NT2/D1 (cell line): Measurements from ENCODE around the gene UCKL1.
"Not testable (repeated sequence)": the region's sequence is repeated elsewhere in the genome, so short reads cannot be mapped to it uniquely, and the experiment has no call there.

Experiments
- DNase-seq: peaks from one replicate; pipeline ENCODE4 v3.0.0-alpha.2; 2011; ENCODE audit warnings: low read depth, low spot score
- H3K27me3 ChIP-seq: 2 replicates; pipeline ENCODE4 v1.6.0; 2011; ENCODE audit warnings: mild to moderate bottlenecking; ENCODE audit not compliant: insufficient read length, insufficient read depth
- H3K36me3 ChIP-seq: 2 replicates; pipeline ENCODE4 v1.6.1; 2011; ENCODE audit warnings: mild to moderate bottlenecking, low read length, mixed read lengths; ENCODE audit not compliant: insufficient read depth, insufficient read length
- H3K4me1 ChIP-seq: 2 replicates; pipeline ENCODE4 v1.5.1; 2011; ENCODE audit not compliant: insufficient read depth, insufficient read length
- H3K4me3 ChIP-seq: 2 replicates; pipeline ENCODE4 v1.5.1; 2011; ENCODE audit warnings: low read depth; ENCODE audit not compliant: insufficient read length
- H3K9ac ChIP-seq: 2 replicates; pipeline ENCODE4 v1.6.0; 2011; ENCODE audit warnings: low read depth; ENCODE audit not compliant: insufficient read length
- H3K9me3 ChIP-seq: 2 replicates; pipeline ENCODE4 v1.5.1; 2011; ENCODE audit warnings: mild to moderate bottlenecking, low read length; ENCODE audit not compliant: insufficient read depth
- SUZ12 ChIP-seq: IDR thresholded peaks from 2 replicates; pipeline ENCODE4 v1.6.1; 2011; ENCODE audit not compliant: insufficient read length, insufficient read depth; ENCODE audit errors: extremely low read depth
- YY1 ChIP-seq: IDR thresholded peaks from 2 replicates; pipeline ENCODE4 v1.6.1; 2011; ENCODE audit not compliant: insufficient read length, insufficient read depth
- ZNF274 ChIP-seq: IDR thresholded peaks from 2 replicates; pipeline ENCODE4 v1.6.1; 2011; ENCODE audit warnings: mild to moderate bottlenecking, low read depth, low read length

UCKL1 gene

GRCh38 chr20:63931735-63932134, 24.5 kb downstream of the UCKL1 start:
- no peak overlapping the region for H3K4me3 ChIP-seq
- DNase-seq = no peak

DNA sequence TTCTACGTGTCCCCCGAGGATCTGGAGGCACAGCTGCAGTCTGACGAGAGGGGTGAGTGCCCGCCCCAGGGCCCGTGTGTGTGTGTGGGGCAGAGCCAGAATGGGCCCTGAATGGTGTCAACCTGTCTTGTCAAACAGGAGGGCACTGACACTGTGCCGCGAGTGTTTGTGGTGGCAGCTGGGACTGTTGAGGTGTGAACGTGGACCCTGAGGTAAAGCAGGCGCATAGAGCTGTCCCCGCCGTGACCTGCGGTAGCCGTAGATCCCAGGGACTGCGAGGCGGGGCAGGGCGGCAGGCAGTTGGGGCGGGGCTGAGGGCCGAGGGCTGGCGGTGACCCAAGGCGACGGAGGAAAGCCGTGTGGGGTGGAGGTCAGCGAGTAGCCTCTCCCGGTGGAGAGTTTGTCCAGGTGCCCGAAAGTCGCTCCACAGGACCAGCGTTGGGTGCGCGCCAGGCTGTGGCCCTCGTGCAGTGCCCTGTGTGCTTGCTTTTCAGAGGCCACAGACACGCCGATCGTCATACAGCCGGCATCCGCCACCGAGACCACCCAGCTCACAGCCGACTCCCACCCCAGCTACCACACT, 25.2 kb downstream of the UCKL1 start:
- peaks cover 92% of the 10 kb centered on the region for H3K36me3 ChIP-seq

More at GRCh38 chr20:63931735-63932134, 24.5 kb downstream of the UCKL1 start:
- H3K9ac ChIP-seq = no peak overlapping the region
- H3K27me3 ChIP-seq = no peaks in the 10 kb centered on the region
- peaks cover 92% of the 10 kb centered on the region for H3K36me3 ChIP-seq
- H3K4me1 ChIP-seq = no peaks in the 10 kb centered on the region
- TF ChIP-seq YY1 = no peak
- TF ChIP-seq SUZ12 = no peak
- TF ChIP-seq ZNF274 = no peak
- H3K9me3 ChIP-seq = no peaks in the 10 kb centered on the region

DNA sequence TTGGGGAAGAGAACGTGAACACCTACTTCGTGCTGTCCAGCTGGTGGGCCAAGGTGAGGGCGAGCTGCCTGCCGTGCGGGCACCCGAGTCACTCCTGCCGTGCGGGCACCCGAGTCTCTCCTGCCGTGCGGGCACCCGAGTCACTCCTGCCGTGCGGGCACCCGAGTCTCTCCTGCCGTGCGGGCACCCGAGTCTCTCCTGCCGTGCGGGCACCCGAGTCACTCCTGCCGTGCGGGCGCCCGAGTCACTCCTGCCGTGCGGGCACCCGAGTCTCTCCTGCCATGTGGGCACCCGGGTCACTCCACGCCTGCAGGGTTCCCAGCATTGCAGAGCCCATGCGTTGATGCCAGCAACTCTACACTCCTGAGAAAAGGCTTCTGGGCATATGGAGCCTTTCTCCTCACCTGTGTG, 26.7 kb downstream of the UCKL1 start:
- H3K9ac ChIP-seq, H3K4me1 ChIP-seq, H3K27me3 ChIP-seq, DNase-seq, H3K4me3 ChIP-seq, H3K9me3 ChIP-seq: not testable (repeated sequence)
- peaks cover 76% of the 10 kb centered on the region for H3K36me3 ChIP-seq

More for the DNA sequence above, 25.2 kb downstream of the UCKL1 start:
- H3K27me3 ChIP-seq = no peaks in the 10 kb centered on the region
- TF ChIP-seq YY1 (no peak), ZNF274 (no peak), SUZ12 (no peak)
- H3K4me1 ChIP-seq = no peaks in the 10 kb centered on the region
- H3K9me3 ChIP-seq = no peaks in the 10 kb centered on the region
- no peak overlapping the region for H3K9ac ChIP-seq
- no peak overlapping the region for H3K4me3 ChIP-seq
- no peak for DNase-seq

DNA sequence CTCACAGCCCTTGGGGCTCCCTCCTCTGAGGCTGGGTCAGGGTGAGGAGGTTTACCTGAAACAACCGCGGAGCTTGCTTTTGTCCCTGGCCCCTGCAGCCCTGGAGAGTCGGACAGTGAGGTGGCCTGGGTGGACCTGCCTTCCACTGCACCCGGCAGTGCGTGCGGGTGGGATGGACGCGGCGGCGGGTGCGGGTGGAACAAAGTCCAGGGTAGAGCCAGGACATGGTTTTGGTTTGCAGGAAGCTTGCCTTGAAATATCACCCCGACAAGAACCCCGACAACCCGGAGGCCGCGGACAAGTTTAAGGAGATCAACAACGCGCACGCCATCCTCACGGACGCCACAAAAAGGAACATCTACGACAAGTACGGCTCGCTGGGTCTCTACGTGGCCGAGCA, 27.1 kb downstream of the UCKL1 start:
- no peak for TF ChIP-seq SUZ12
- no peak for TF ChIP-seq YY1
- TF ChIP-seq ZNF274 = no peak
- no peaks in the 10 kb centered on the region for H3K27me3 ChIP-seq
- H3K4me3 ChIP-seq = no peak overlapping the region
- no peaks in the 10 kb centered on the region for H3K9me3 ChIP-seq
- H3K36me3 ChIP-seq = peaks cover 73% of the 10 kb centered on the region
- H3K4me1 ChIP-seq = no peaks in the 10 kb centered on the region
- no peak overlapping the region for H3K9ac ChIP-seq
- no peak for DNase-seq

DNA sequence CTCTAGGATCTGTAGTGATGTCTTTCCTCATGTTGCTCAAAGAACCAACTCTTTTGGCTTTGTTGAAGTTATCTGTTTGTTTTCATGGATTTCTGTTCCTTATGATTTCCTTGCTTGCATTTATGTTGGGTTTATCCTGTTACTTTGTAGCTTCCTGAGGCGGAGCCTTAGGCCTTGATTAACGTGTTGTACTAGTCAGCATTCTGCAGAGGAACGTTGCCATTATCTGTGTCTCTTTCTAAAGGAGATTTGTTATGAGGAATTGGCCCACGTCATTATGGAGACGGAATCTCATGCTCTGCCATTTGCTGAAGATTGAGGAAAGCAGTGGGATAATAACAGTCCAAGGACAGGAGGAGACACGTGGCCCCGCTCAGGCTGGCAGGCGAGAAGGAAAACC, 29.9 kb downstream of the UCKL1 start:
- H3K4me3 ChIP-seq = no peak overlapping the region
- H3K9me3 ChIP-seq = no peaks in the 10 kb centered on the region
- H3K4me1 ChIP-seq = no peaks in the 10 kb centered on the region
- TF ChIP-seq ZNF274 = no peak
- no peak for TF ChIP-seq YY1
- no peak for TF ChIP-seq SUZ12
- H3K9ac ChIP-seq = no peak overlapping the region
- H3K27me3 ChIP-seq = no peaks in the 10 kb centered on the region
- no peak for DNase-seq
- H3K36me3 ChIP-seq = peaks cover 55% of the 10 kb centered on the region

GRCh38 chr20:63924241-63924640, 32.0 kb downstream of the UCKL1 start:
- Histone ChIP-seq H3K27me3 (no peaks in the 10 kb centered on the region), H3K36me3 (peaks cover 43% of the 10 kb centered on the region), H3K4me3 (no peak overlapping the region), H3K9ac (no peak overlapping the region), H3K4me1 (no peaks in the 10 kb centered on the region), H3K9me3 (no peaks in the 10 kb centered on the region)
- no peak for DNase-seq
- no peak for TF ChIP-seq ZNF274
- no peak for TF ChIP-seq SUZ12
- TF ChIP-seq YY1 = no peak

GRCh38 chr20:63923651-63924050, 32.6 kb downstream of the UCKL1 start:
- no peak overlapping the region for H3K4me3 ChIP-seq
- no peak overlapping the region for H3K9ac ChIP-seq
- DNase-seq = no peak
- H3K36me3 ChIP-seq = peaks cover 40% of the 10 kb centered on the region
- no peaks in the 10 kb centered on the region for H3K27me3 ChIP-seq
- no peaks in the 10 kb centered on the region for H3K4me1 ChIP-seq
- no peaks in the 10 kb centered on the region for H3K9me3 ChIP-seq
- TF ChIP-seq ZNF274 (no peak), SUZ12 (no peak), YY1 (no peak)
